Panc1 (cell line): ENCODE data around the gene UGT1A4. TPM values are rescaled to one million over a fixed set of nuclear protein-coding genes. Genes with fewer than 3 reads are reported as not detected.

Experiments used
- ATAC-seq: fragments of 200-7000 bp; cut with Tn5 transposase; 2 replicates; pipeline ENCODE4 v1.9.1; 2020; ENCODE audit warnings: mild to moderate bottlenecking, moderate library complexity
- BruUV-seq: library from RNA; stranded (reverse); fragments of 400-500 nt; replicated peaks from 2 replicates; lab custom pipeline; 2021; lab: Mats Ljungman, UMichigan
- CTCF ChIA-PET: fragments of 300-600 bp; sonication (Branson Sonifier 250); formaldehyde crosslinking; loops from one replicate; lab custom pipeline; 2022; ENCODE audit warnings: antibody characterized with exemption; lab: Charles Lee
- POLR2A ChIA-PET: fragments of 300-600 bp; sonication (Branson Sonifier 250); formaldehyde crosslinking; loops from one replicate; lab custom pipeline; 2022; ENCODE audit warnings: antibody characterized with exemption; lab: Charles Lee
- DNase-seq: peaks from one replicate; pipeline ENCODE4 v3.0.0-alpha.2; 2010; ENCODE audit warnings: low read depth, low spot score
- H3K27ac ChIP-seq: 2 replicates; pipeline ENCODE4 v1.5.1; 2011; ENCODE audit warnings: mild to moderate bottlenecking, low read length, inconsistent platforms
- H3K27me3 ChIP-seq: fragments of 200-500 bp; sonication (Bioruptor generic); 2 replicates; pipeline ENCODE4 v1.6.0; 2014; ENCODE audit warnings: low read length, inconsistent platforms; ENCODE audit not compliant: control insufficient read depth, insufficient read depth
- H3K36me3 ChIP-seq: fragments of 200-500 bp; sonication (Bioruptor generic); 2 replicates; pipeline ENCODE4 v1.5.1; 2014; ENCODE audit warnings: inconsistent platforms, mild to moderate bottlenecking, low read length, moderate library complexity; ENCODE audit not compliant: control insufficient read depth, insufficient read depth
- H3K4me1 ChIP-seq: 2 replicates; pipeline ENCODE4 v1.5.1; 2011; ENCODE audit warnings: inconsistent platforms, mild to moderate bottlenecking, low read length, moderate library complexity; ENCODE audit not compliant: control insufficient read depth, insufficient read depth
- H3K4me3 ChIP-seq, 2 experiments: 2 replicates each; pipeline ENCODE4 v1.5.1; 2011 to 2012; ENCODE audit warnings: low read depth in 2 of 2, low read length in 2 of 2, mild to moderate bottlenecking in 2 of 2, inconsistent platforms in 1 of 2, moderate library complexity in 1 of 2
- H3K9me3 ChIP-seq: fragments of 200-500 bp; sonication (Bioruptor generic); 2 replicates; pipeline ENCODE4 v1.5.1; 2014; ENCODE audit warnings: low read depth, mild to moderate bottlenecking, inconsistent platforms, low read length, moderate library complexity; ENCODE audit not compliant: control insufficient read depth, insufficient read depth
- CTCF ChIP-seq: fragments of 450-650 bp; IDR thresholded peaks from 2 replicates; pipeline ENCODE4 v1.5.1; 2017; ENCODE audit warnings: mild to moderate bottlenecking
- POLR2AphosphoS5 ChIP-seq: IDR thresholded peaks from 2 replicates; pipeline ENCODE4 v1.6.1; 2012; ENCODE audit warnings: mild to moderate bottlenecking, low read depth, low read length, moderate library complexity
- SIN3A ChIP-seq: IDR thresholded peaks from 2 replicates; pipeline ENCODE4 v1.6.1; 2012; ENCODE audit warnings: low read depth, mild to moderate bottlenecking, low read length, moderate library complexity, borderline replicate concordance; ENCODE audit not compliant: insufficient read depth
- TCF7L2 ChIP-seq: IDR thresholded peaks from 2 replicates; pipeline ENCODE4 v1.6.1; 2011; ENCODE audit warnings: mild to moderate bottlenecking, low read depth, low read length, inconsistent platforms
- in situ Hi-C: cut with HindIII; loops from 2 replicates; pipeline ENCODE4 v1.10.0; 2016; ENCODE audit warnings: low sequenced_read_pairs, low pct_unique_long_range_greater_than_20kb
- intact Hi-C: fragments of 100-400 bp; cut with micrococcal nuclease; formaldehyde crosslinking; loops from one replicate; pipeline ENCODE4 v1.10.0; 2022; ENCODE audit not compliant: unreplicated experiment
- total RNA-seq: library from RNA; stranded (reverse); gene quantifications from one replicate; pipeline ENCODE4 v1.2.1, GENCODE V29; 2021; ENCODE audit not compliant: unreplicated experiment
- TF ChIP-seq, protein P1 (sequence below), 2 experiments: IDR thresholded peaks; 2 replicates each; pipeline ENCODE4 v1.6.1; 2011 to 2012; ENCODE audit warnings: low read depth in 2 of 2, control low read depth in 1 of 2, low read length in 1 of 2, mild to moderate bottlenecking in 1 of 2, moderate library complexity in 1 of 2; ENCODE audit not compliant: insufficient read depth in 1 of 2

The UGT1A4 gene
- total RNA-seq, 1 experiment from 2014 or later: not detected

DNA sequence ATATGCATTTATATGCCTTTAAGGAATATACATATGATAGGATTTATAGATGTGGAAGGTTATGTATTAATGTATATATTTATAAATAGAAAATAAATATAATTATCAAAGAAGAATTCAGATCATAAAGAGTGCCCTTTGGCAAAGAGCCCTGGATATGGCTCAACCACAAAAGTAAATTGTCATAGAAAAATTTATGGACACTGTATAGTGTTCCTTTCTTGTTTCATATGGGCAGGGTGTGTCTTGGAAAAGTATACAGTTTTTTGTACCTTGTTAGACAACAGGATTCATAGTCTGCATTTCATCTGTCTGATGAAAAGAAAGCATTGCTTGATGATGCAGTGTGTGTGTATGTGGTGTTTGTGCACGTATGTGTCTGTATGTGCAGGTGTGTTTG lies 33.9 kb upstream of the UGT1A4 start:
- DNase-seq (no peak), ATAC-seq (no peak)
- no peaks in the 10 kb centered on the region for H3K9me3 ChIP-seq
- intact Hi-C loops (no loop called here), in situ Hi-C loops (no loop called here)
- H3K27ac ChIP-seq: no peak overlapping the region
- no peaks in the 10 kb centered on the region for H3K36me3 ChIP-seq
- POLR2A ChIA-PET: no interaction called here
- no peak overlapping the region for H3K4me3 ChIP-seq
- H3K27me3 ChIP-seq: no peaks in the 10 kb centered on the region
- peaks cover 3% of the 10 kb centered on the region; the same call in 1 of the 2 replicates for H3K4me1 ChIP-seq
- CTCF ChIA-PET: no interaction called here
- no peak for TF ChIP-seq SIN3A
- no peak for TF ChIP-seq POLR2AphosphoS5
- TF ChIP-seq, protein P1, sequence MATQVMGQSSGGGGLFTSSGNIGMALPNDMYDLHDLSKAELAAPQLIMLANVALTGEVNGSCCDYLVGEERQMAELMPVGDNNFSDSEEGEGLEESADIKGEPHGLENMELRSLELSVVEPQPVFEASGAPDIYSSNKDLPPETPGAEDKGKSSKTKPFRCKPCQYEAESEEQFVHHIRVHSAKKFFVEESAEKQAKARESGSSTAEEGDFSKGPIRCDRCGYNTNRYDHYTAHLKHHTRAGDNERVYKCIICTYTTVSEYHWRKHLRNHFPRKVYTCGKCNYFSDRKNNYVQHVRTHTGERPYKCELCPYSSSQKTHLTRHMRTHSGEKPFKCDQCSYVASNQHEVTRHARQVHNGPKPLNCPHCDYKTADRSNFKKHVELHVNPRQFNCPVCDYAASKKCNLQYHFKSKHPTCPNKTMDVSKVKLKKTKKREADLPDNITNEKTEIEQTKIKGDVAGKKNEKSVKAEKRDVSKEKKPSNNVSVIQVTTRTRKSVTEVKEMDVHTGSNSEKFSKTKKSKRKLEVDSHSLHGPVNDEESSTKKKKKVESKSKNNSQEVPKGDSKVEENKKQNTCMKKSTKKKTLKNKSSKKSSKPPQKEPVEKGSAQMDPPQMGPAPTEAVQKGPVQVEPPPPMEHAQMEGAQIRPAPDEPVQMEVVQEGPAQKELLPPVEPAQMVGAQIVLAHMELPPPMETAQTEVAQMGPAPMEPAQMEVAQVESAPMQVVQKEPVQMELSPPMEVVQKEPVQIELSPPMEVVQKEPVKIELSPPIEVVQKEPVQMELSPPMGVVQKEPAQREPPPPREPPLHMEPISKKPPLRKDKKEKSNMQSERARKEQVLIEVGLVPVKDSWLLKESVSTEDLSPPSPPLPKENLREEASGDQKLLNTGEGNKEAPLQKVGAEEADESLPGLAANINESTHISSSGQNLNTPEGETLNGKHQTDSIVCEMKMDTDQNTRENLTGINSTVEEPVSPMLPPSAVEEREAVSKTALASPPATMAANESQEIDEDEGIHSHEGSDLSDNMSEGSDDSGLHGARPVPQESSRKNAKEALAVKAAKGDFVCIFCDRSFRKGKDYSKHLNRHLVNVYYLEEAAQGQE (IDR thresholded peaks at IDR 0.05; ENCODE audit: insufficient read depth in 1 of 2, low read depth in 2 of 2, low read length in 1 of 2): no peak
- TF ChIP-seq CTCF: no peak
- TF ChIP-seq TCF7L2: no peak
- BruUV-seq: no TSS peak

GRCh38 chr2:233686928-233687327 lies 31.6 kb upstream of the UGT1A4 start:
- no peaks in the 10 kb centered on the region for H3K9me3 ChIP-seq
- ATAC-seq: no peak
- in situ Hi-C loops (no loop called here), intact Hi-C loops (no loop called here)
- BruUV-seq: no TSS peak
- no peaks in the 10 kb centered on the region for H3K36me3 ChIP-seq
- no peak overlapping the region for H3K27ac ChIP-seq
- H3K4me3 ChIP-seq: no peak overlapping the region
- TF ChIP-seq, protein P1 (IDR thresholded peaks at IDR 0.05; ENCODE audit: insufficient read depth in 1 of 2, low read depth in 2 of 2, low read length in 1 of 2): no peak
- TF ChIP-seq SIN3A (no peak), POLR2AphosphoS5 (no peak), CTCF (no peak), TCF7L2 (no peak)
- POLR2A ChIA-PET: no interaction called here
- no peaks in the 10 kb centered on the region for H3K27me3 ChIP-seq
- CTCF ChIA-PET: no interaction called here
- DNase-seq: no peak
- H3K4me1 ChIP-seq: peaks cover 8% of the 10 kb centered on the region
